ENCODE measurements around the gene NID1. TPM values are rescaled to one million over a fixed set of nuclear protein-coding genes. Genes with fewer than 3 reads are reported as not detected.

Gene NID1
- total and polyA plus RNA-seq, 2 donors (not counting 3 experiments of a cell fraction or from before 2014, with no cell fraction given), result 87.0 to 109 TPM

DNA sequence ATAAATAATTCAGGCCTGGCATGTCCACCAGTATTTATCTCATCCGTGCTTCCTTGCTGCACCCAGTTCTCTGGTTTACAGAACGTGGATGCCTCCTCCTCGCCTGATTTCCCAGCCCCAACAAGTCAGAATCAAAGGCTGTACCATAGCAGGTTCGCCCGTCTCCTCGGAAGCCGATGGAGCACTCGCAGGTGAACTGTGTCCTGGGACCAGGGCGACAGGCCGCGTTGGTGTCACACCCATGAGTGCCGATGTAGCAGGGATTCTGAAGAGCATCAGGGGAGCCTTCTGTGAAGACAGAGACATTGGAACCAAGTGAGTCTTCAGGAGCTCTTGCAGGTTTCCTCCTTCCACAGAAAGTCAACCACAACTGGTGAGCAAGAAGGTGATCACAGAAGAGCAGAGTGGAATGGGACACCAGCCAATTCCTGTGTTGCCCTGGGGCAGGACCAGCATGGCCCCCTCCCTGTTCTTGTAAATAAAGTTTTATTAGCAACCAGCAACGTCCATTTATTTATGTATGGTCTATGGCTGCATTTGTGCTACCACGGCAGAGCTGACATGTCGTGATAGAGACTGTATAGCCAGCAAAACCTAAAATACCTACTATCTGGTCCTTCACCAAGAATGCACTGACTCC, 40.8 kb downstream of the NID1 start:
- no peak overlapping the region for H3K27ac ChIP-seq (ENCODE audit: insufficient read depth, low read depth, low read length)
- H3K36me3 ChIP-seq (ENCODE audit: control insufficient read depth in 2 of 2, extremely low read depth in 1 of 2, insufficient read depth in 2 of 2, low read length in 2 of 2), result peaks cover 13 to 27% of the 10 kb centered on the region in 2 experiments
- H3K79me2 ChIP-seq (ENCODE audit: control insufficient read depth, insufficient read depth, low read length), result no peaks in the 10 kb centered on the region
- BruUV-seq (replicated peaks), result no TSS peak
- H4K20me1 ChIP-seq (replicated peaks; ENCODE audit: control insufficient read depth, extremely low read depth, insufficient read depth, low read length), result no peaks in the 10 kb centered on the region
- no peaks in the 10 kb centered on the region for H3K4me1 ChIP-seq (ENCODE audit: control insufficient read depth, extremely low read depth, insufficient read depth, low read length)
- no peak overlapping the region for H3K9ac ChIP-seq (replicated peaks; ENCODE audit: extremely low read depth, insufficient read depth, low read length)
- H3K27me3 ChIP-seq (ENCODE audit: control insufficient read depth in 2 of 2, insufficient read depth in 2 of 2, low read length in 2 of 2), result no peaks in the 10 kb centered on the region
- DNase-seq (ENCODE audit: low read depth, low spot score), result no peak
- ChIA-PET POLR2A (no interaction called here), CTCF (interaction anchor here (1.1 kb wide), 2 partner anchors 22 to 159 kb away, joined by 3 read pairs; no protein-coding TSS in a partner anchor)
- no peak overlapping the region for H3K4me3 ChIP-seq (replicated peaks in 1 of 3; ENCODE audit: insufficient read depth in 1 of 3, low read depth in 1 of 3, low read length in 3 of 3)
- intact Hi-C loops (cut with micrococcal nuclease), result no loop called here
- H3K9me3 ChIP-seq (replicated peaks; ENCODE audit: control insufficient read depth, insufficient read depth, low read length), result no peaks in the 10 kb centered on the region
- TF ChIP-seq POLR2A (IDR thresholded peaks at IDR 0.05; ENCODE audit: low read depth, low read length), result no peak
- TF ChIP-seq EZH2 (IDR thresholded peaks at IDR 0.05; ENCODE audit: borderline replicate concordance, low read depth, low read length, severe bottlenecking), result no peak
- TF ChIP-seq POLR2AphosphoS5 (IDR thresholded peaks at IDR 0.05; ENCODE audit: insufficient read depth, low read depth, low read length), result no peak
- no peak for TF ChIP-seq JUN (IDR thresholded peaks at IDR 0.05; ENCODE audit: borderline replicate concordance, insufficient read depth, insufficient read length, low read depth)
- no peak for TF ChIP-seq MAX (IDR thresholded peaks at IDR 0.05; ENCODE audit: insufficient read depth, insufficient read length)
- dilution Hi-C loops (cut with MboI; ENCODE audit: extremely low pct_ligation_motif_present, low sequenced_read_pairs), result no loop called here
- FAIRE-seq, result no peak
- no peak overlapping the region for H3K4me2 ChIP-seq (ENCODE audit: insufficient read depth, low read length)
- H3K9me1 ChIP-seq (replicated peaks; ENCODE audit: control insufficient read depth, extremely low read depth, insufficient read depth, low read length), result no peaks in the 10 kb centered on the region
- no peak overlapping the region for H2AFZ ChIP-seq (ENCODE audit: low read depth, low read length)

- POLR2A ChIA-PET, result no interaction called here
- Histone ChIP-seq H3K9ac (replicated peaks; ENCODE audit: extremely low read depth, insufficient read depth, low read length) (no peak overlapping the region), H3K9me1 (replicated peaks; ENCODE audit: control insufficient read depth, extremely low read depth, insufficient read depth, low read length) (no peaks in the 10 kb centered on the region), H3K4me1 (ENCODE audit: control insufficient read depth, extremely low read depth, insufficient read depth, low read length) (no peaks in the 10 kb centered on the region), H3K4me2 (ENCODE audit: insufficient read depth, low read length) (no peak overlapping the region), H3K4me3 (replicated peaks in 1 of 3; ENCODE audit: insufficient read depth in 1 of 3, low read depth in 1 of 3, low read length in 3 of 3) (no peak overlapping the region), H2AFZ (ENCODE audit: low read depth, low read length) (no peak overlapping the region), H3K79me2 (ENCODE audit: control insufficient read depth, insufficient read depth, low read length) (no peaks in the 10 kb centered on the region), H3K27me3 (ENCODE audit: control insufficient read depth in 2 of 2, insufficient read depth in 2 of 2, low read length in 2 of 2) (no peaks in the 10 kb centered on the region), H4K20me1 (replicated peaks; ENCODE audit: control insufficient read depth, extremely low read depth, insufficient read depth, low read length) (no peaks in the 10 kb centered on the region), H3K9me3 (replicated peaks; ENCODE audit: control insufficient read depth, insufficient read depth, low read length) (no peaks in the 10 kb centered on the region), H3K36me3 (ENCODE audit: control insufficient read depth in 2 of 2, extremely low read depth in 1 of 2, insufficient read depth in 2 of 2, low read length in 2 of 2) (peaks cover 13 to 27% of the 10 kb centered on the region in 2 experiments), H3K27ac (ENCODE audit: insufficient read depth, low read depth, low read length) (no peak overlapping the region)
- FAIRE-seq, result no peak
- dilution Hi-C loops (cut with MboI; ENCODE audit: extremely low pct_ligation_motif_present, low sequenced_read_pairs), result no loop called here
- TF ChIP-seq CTCF (IDR thresholded peaks at IDR 0.05; ENCODE audit: extremely low read depth in 1 of 2, insufficient read depth in 1 of 2, low read depth in 1 of 2, low read length in 2 of 2), result no peak
- TF ChIP-seq FOS (IDR thresholded peaks at IDR 0.05; ENCODE audit: borderline replicate concordance, insufficient read depth, low read length), result no peak
- TF ChIP-seq MAX (IDR thresholded peaks at IDR 0.05; ENCODE audit: insufficient read depth, insufficient read length), result no peak
- TF ChIP-seq MYC (IDR thresholded peaks at IDR 0.05; ENCODE audit: low read depth, low read length), result no peak
- no peak for TF ChIP-seq POLR2AphosphoS5 (IDR thresholded peaks at IDR 0.05; ENCODE audit: insufficient read depth, low read depth, low read length)
- intact Hi-C loops (cut with micrococcal nuclease), result no loop called here
- DNase-seq (ENCODE audit: low read depth, low spot score), result no peak
- CTCF ChIA-PET, result interaction anchor here (1.4 to 1.8 kb wide), 2 partner anchors 49 to 508 kb away, joined by 3 read pairs; no protein-coding TSS in a partner anchor
- no TSS peak for BruUV-seq (replicated peaks)
Observed at GRCh38 chr1:236021424-236022135, 43.3 kb downstream of the NID1 start.

Data from endothelial cell of umbilical vein (primary cell).